PFSK-1 (cell line): ENCODE measurements around the gene KCNB1.

Experiments used
- FOXP2 ChIP-seq: optimal IDR thresholded peaks from 2 replicates; pipeline ENCODE3; 2011; ENCODE audit warnings: borderline replicate concordance, control low read depth, inconsistent platforms; ENCODE audit not compliant: insufficient read depth; ENCODE audit errors: extremely low read length, extremely low read depth
- POLR2AphosphoS5 ChIP-seq: IDR thresholded peaks from 2 replicates; pipeline ENCODE4 v1.6.1; 2012; ENCODE audit warnings: low read depth, mild to moderate bottlenecking, control low read depth, low read length, moderate library complexity
- SIN3A ChIP-seq: IDR thresholded peaks from 2 replicates; pipeline ENCODE4 v1.6.1; 2012; ENCODE audit warnings: mild to moderate bottlenecking, low read length, moderate library complexity, borderline replicate concordance; ENCODE audit not compliant: insufficient read depth
- TAF1 ChIP-seq: IDR thresholded peaks from 2 replicates; pipeline ENCODE4 v1.6.1; 2012; ENCODE audit warnings: low read length, control low read depth, borderline replicate concordance; ENCODE audit not compliant: insufficient read depth
- TF ChIP-seq, protein P1 (sequence below), 2 experiments: IDR thresholded peaks; 2 replicates each; pipeline versions ENCODE4 v1.6.1 to v1.8.0; 2011 to 2012; ENCODE audit warnings: low read depth in 2 of 2, low read length in 2 of 2, control low read depth in 1 of 2, inconsistent platforms in 1 of 2, mild to moderate bottlenecking in 1 of 2, moderate library complexity in 1 of 2; ENCODE audit not compliant: insufficient read depth in 1 of 2

Gene KCNB1

GRCh38 chr20:49460916-49461315 is 21.6 kb downstream of the KCNB1 start:
- TF ChIP-seq, protein P1, sequence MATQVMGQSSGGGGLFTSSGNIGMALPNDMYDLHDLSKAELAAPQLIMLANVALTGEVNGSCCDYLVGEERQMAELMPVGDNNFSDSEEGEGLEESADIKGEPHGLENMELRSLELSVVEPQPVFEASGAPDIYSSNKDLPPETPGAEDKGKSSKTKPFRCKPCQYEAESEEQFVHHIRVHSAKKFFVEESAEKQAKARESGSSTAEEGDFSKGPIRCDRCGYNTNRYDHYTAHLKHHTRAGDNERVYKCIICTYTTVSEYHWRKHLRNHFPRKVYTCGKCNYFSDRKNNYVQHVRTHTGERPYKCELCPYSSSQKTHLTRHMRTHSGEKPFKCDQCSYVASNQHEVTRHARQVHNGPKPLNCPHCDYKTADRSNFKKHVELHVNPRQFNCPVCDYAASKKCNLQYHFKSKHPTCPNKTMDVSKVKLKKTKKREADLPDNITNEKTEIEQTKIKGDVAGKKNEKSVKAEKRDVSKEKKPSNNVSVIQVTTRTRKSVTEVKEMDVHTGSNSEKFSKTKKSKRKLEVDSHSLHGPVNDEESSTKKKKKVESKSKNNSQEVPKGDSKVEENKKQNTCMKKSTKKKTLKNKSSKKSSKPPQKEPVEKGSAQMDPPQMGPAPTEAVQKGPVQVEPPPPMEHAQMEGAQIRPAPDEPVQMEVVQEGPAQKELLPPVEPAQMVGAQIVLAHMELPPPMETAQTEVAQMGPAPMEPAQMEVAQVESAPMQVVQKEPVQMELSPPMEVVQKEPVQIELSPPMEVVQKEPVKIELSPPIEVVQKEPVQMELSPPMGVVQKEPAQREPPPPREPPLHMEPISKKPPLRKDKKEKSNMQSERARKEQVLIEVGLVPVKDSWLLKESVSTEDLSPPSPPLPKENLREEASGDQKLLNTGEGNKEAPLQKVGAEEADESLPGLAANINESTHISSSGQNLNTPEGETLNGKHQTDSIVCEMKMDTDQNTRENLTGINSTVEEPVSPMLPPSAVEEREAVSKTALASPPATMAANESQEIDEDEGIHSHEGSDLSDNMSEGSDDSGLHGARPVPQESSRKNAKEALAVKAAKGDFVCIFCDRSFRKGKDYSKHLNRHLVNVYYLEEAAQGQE (IDR thresholded peaks at IDR 0.05; ENCODE audit: insufficient read depth in 1 of 2, low read depth in 2 of 2, low read length in 2 of 2), result no peak
- no peak for TF ChIP-seq POLR2AphosphoS5
- no peak for TF ChIP-seq TAF1
- no peak for TF ChIP-seq SIN3A
- TF ChIP-seq FOXP2, result no peak

- TF ChIP-seq FOXP2 (no peak), POLR2AphosphoS5 (no peak)
Observed at GRCh38 chr20:49460131-49460530, 22.3 kb downstream of the KCNB1 start.

GRCh38 chr20:49459684-49460083 is 22.8 kb downstream of the KCNB1 start:
- TF ChIP-seq SIN3A, result no peak
- TF ChIP-seq, protein P1 (IDR thresholded peaks at IDR 0.05; ENCODE audit: insufficient read depth in 1 of 2, low read depth in 2 of 2, low read length in 2 of 2), result no peak

- TF ChIP-seq FOXP2 (no peak), TAF1 (no peak), SIN3A (no peak), POLR2AphosphoS5 (no peak)
- TF ChIP-seq, protein P1 (IDR thresholded peaks at IDR 0.05; ENCODE audit: insufficient read depth in 1 of 2, low read depth in 2 of 2, low read length in 2 of 2), result no peak
Observed at GRCh38 chr20:49457444-49457843, 25.0 kb downstream of the KCNB1 start.

DNA sequence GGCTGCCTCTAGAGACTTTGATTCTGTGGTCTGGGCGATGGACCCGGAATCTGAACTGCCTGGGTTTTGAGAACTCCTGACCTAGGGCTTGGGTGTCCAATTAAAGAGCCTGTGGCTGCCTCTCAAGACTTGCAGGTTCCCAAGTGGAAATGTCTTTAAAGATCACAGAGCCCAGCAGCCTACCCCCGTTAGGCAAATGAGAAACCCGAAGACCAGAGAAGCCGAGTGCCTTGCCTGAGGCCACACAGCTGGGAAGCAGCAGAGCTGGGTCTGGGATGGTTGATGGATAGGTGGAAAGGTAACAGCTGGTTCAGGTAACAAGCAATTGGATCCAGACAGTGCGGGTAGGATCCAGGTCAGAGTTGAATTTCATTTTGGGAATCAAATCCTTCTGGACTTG is 25.8 kb downstream of the KCNB1 start:
- no peak for TF ChIP-seq POLR2AphosphoS5
- TF ChIP-seq TAF1, result no peak
- TF ChIP-seq, protein P1 (IDR thresholded peaks at IDR 0.05; ENCODE audit: insufficient read depth in 1 of 2, low read depth in 2 of 2, low read length in 2 of 2), result no peak
- TF ChIP-seq SIN3A, result no peak
- TF ChIP-seq FOXP2, result no peak

- TF ChIP-seq FOXP2, result no peak
- no peak for TF ChIP-seq POLR2AphosphoS5
- TF ChIP-seq, protein P1 (IDR thresholded peaks at IDR 0.05; ENCODE audit: insufficient read depth in 1 of 2, low read depth in 2 of 2, low read length in 2 of 2), result no peak
- TF ChIP-seq TAF1, result no peak
- no peak for TF ChIP-seq SIN3A
Observed at GRCh38 chr20:49455691-49456090, 26.8 kb downstream of the KCNB1 start.
